Panc1 (cell line): Measurements from ENCODE around the gene ITGAX. TPM values are rescaled to one million over a fixed set of nuclear protein-coding genes. Genes with fewer than 3 reads are reported as not detected.

Experiments used
- ATAC-seq: fragments of 200-7000 bp; cut with Tn5 transposase; 2 replicates; pipeline ENCODE4 v1.9.1; 2020; ENCODE audit warnings: mild to moderate bottlenecking, moderate library complexity
- BruUV-seq: library from RNA; stranded (reverse); fragments of 400-500 nt; replicated peaks from 2 replicates; lab custom pipeline; 2021; lab: Mats Ljungman, UMichigan
- CTCF ChIA-PET: fragments of 300-600 bp; sonication (Branson Sonifier 250); formaldehyde crosslinking; loops from one replicate; lab custom pipeline; 2022; ENCODE audit warnings: antibody characterized with exemption; lab: Charles Lee
- POLR2A ChIA-PET: fragments of 300-600 bp; sonication (Branson Sonifier 250); formaldehyde crosslinking; loops from one replicate; lab custom pipeline; 2022; ENCODE audit warnings: antibody characterized with exemption; lab: Charles Lee
- DNase-seq: peaks from one replicate; pipeline ENCODE4 v3.0.0-alpha.2; 2010; ENCODE audit warnings: low read depth, low spot score
- H3K27ac ChIP-seq: 2 replicates; pipeline ENCODE4 v1.5.1; 2011; ENCODE audit warnings: mild to moderate bottlenecking, low read length, inconsistent platforms
- H3K27me3 ChIP-seq: fragments of 200-500 bp; sonication (Bioruptor generic); 2 replicates; pipeline ENCODE4 v1.6.0; 2014; ENCODE audit warnings: low read length, inconsistent platforms; ENCODE audit not compliant: control insufficient read depth, insufficient read depth
- H3K36me3 ChIP-seq: fragments of 200-500 bp; sonication (Bioruptor generic); 2 replicates; pipeline ENCODE4 v1.5.1; 2014; ENCODE audit warnings: inconsistent platforms, mild to moderate bottlenecking, low read length, moderate library complexity; ENCODE audit not compliant: control insufficient read depth, insufficient read depth
- H3K4me1 ChIP-seq: 2 replicates; pipeline ENCODE4 v1.5.1; 2011; ENCODE audit warnings: inconsistent platforms, mild to moderate bottlenecking, low read length, moderate library complexity; ENCODE audit not compliant: control insufficient read depth, insufficient read depth
- H3K4me3 ChIP-seq, 2 experiments: 2 replicates each; pipeline ENCODE4 v1.5.1; 2011 to 2012; ENCODE audit warnings: low read depth in 2 of 2, low read length in 2 of 2, mild to moderate bottlenecking in 2 of 2, inconsistent platforms in 1 of 2, moderate library complexity in 1 of 2
- H3K9me3 ChIP-seq: fragments of 200-500 bp; sonication (Bioruptor generic); 2 replicates; pipeline ENCODE4 v1.5.1; 2014; ENCODE audit warnings: low read depth, mild to moderate bottlenecking, inconsistent platforms, low read length, moderate library complexity; ENCODE audit not compliant: control insufficient read depth, insufficient read depth
- POLR2AphosphoS5 ChIP-seq: IDR thresholded peaks from 2 replicates; pipeline ENCODE4 v1.6.1; 2012; ENCODE audit warnings: mild to moderate bottlenecking, low read depth, low read length, moderate library complexity
- SIN3A ChIP-seq: IDR thresholded peaks from 2 replicates; pipeline ENCODE4 v1.6.1; 2012; ENCODE audit warnings: low read depth, mild to moderate bottlenecking, low read length, moderate library complexity, borderline replicate concordance; ENCODE audit not compliant: insufficient read depth
- TCF7L2 ChIP-seq: IDR thresholded peaks from 2 replicates; pipeline ENCODE4 v1.6.1; 2011; ENCODE audit warnings: mild to moderate bottlenecking, low read depth, low read length, inconsistent platforms
- in situ Hi-C: cut with HindIII; loops from 2 replicates; pipeline ENCODE4 v1.10.0; 2016; ENCODE audit warnings: low sequenced_read_pairs, low pct_unique_long_range_greater_than_20kb
- intact Hi-C: fragments of 100-400 bp; cut with micrococcal nuclease; formaldehyde crosslinking; loops from one replicate; pipeline ENCODE4 v1.10.0; 2022; ENCODE audit not compliant: unreplicated experiment
- total RNA-seq: library from RNA; stranded (reverse); gene quantifications from one replicate; pipeline ENCODE4 v1.2.1, GENCODE V29; 2021; ENCODE audit not compliant: unreplicated experiment
- TF ChIP-seq, protein P1 (sequence below), 2 experiments: IDR thresholded peaks; 2 replicates each; pipeline ENCODE4 v1.6.1; 2011 to 2012; ENCODE audit warnings: low read depth in 2 of 2, control low read depth in 1 of 2, low read length in 1 of 2, mild to moderate bottlenecking in 1 of 2, moderate library complexity in 1 of 2; ENCODE audit not compliant: insufficient read depth in 1 of 2
- TF ChIP-seq, protein P2 (sequence below): fragments of 450-650 bp; IDR thresholded peaks from 2 replicates; pipeline ENCODE4 v1.5.1; 2017; ENCODE audit warnings: mild to moderate bottlenecking

Gene ITGAX
- total RNA-seq, 1 experiment from 2014 or later: 0.49 TPM

DNA sequence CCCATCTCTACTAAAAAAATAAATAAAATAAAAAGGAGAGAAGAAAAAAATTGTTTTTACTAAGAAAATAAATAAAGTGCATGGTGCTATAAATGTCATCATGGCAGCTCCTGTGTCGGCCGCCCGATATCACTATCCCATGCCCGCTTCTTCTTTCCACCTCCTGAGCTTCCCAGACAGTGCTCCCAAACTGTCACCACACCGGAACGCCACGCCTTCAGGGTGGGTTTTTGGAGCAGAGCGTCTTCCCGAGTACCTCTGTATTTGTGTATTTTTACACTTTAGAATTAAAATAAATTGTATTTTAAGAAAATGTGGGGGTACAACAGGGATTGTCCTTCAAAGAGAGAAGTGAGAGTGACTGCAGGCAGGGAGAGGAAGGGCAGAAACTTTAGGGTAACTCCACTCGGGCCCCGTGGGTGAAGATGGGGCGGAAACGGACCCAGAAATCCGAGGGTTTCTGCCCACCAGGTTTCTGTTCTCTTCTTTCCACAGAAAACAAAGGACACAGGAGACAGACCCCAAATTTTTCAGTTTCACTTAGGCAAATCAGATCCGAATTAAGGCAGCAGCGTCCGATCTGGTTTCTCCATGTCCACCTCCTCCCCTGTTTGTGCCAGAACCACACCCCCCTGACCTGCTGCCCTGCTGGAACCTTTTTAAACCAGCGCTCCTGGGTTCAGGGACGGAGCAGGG is 3.6 kb upstream of the ITGAX start:
- POLR2A ChIA-PET: no interaction called here
- H3K4me3 ChIP-seq: no peak overlapping the region

DNA sequence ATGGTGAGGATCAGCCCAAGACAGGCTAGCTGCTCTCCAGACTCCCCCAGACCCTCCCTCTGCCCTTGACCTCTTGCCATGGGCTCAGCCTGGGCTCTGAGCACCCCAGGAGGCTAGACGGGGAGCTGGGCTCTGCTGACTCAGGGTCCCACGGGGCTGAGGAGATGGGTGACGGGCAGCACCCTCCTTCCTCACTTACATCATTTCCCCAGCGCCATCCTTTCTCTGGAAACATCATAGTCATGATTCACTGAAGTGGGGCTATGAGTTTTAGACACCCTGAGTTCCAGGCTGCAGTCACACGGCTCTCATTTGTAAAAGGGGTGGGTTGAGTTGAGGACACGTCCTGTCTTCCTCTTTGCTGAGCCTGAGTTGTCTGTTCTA is 3.0 kb upstream of the ITGAX start:
- in situ Hi-C loops: no loop called here
- CTCF ChIA-PET: no interaction called here
- intact Hi-C loops: no loop called here

More for the DNA sequence above, 3.6 kb upstream of the ITGAX start:
- CTCF ChIA-PET: no interaction called here
- Histone ChIP-seq H3K9me3 (no peaks in the 10 kb centered on the region), H3K36me3 (no peaks in the 10 kb centered on the region), H3K27ac (no peak overlapping the region), H3K27me3 (no peaks in the 10 kb centered on the region), H3K4me1 (no peaks in the 10 kb centered on the region)
- DNase-seq (no peak), ATAC-seq (no peak)
- BruUV-seq: no TSS peak
- TF ChIP-seq POLR2AphosphoS5 (no peak), TCF7L2 (no peak)
- TF ChIP-seq, protein P1, sequence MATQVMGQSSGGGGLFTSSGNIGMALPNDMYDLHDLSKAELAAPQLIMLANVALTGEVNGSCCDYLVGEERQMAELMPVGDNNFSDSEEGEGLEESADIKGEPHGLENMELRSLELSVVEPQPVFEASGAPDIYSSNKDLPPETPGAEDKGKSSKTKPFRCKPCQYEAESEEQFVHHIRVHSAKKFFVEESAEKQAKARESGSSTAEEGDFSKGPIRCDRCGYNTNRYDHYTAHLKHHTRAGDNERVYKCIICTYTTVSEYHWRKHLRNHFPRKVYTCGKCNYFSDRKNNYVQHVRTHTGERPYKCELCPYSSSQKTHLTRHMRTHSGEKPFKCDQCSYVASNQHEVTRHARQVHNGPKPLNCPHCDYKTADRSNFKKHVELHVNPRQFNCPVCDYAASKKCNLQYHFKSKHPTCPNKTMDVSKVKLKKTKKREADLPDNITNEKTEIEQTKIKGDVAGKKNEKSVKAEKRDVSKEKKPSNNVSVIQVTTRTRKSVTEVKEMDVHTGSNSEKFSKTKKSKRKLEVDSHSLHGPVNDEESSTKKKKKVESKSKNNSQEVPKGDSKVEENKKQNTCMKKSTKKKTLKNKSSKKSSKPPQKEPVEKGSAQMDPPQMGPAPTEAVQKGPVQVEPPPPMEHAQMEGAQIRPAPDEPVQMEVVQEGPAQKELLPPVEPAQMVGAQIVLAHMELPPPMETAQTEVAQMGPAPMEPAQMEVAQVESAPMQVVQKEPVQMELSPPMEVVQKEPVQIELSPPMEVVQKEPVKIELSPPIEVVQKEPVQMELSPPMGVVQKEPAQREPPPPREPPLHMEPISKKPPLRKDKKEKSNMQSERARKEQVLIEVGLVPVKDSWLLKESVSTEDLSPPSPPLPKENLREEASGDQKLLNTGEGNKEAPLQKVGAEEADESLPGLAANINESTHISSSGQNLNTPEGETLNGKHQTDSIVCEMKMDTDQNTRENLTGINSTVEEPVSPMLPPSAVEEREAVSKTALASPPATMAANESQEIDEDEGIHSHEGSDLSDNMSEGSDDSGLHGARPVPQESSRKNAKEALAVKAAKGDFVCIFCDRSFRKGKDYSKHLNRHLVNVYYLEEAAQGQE (IDR thresholded peaks at IDR 0.05; ENCODE audit: insufficient read depth in 1 of 2, low read depth in 2 of 2, low read length in 1 of 2): no peak
- TF ChIP-seq, protein P2, sequence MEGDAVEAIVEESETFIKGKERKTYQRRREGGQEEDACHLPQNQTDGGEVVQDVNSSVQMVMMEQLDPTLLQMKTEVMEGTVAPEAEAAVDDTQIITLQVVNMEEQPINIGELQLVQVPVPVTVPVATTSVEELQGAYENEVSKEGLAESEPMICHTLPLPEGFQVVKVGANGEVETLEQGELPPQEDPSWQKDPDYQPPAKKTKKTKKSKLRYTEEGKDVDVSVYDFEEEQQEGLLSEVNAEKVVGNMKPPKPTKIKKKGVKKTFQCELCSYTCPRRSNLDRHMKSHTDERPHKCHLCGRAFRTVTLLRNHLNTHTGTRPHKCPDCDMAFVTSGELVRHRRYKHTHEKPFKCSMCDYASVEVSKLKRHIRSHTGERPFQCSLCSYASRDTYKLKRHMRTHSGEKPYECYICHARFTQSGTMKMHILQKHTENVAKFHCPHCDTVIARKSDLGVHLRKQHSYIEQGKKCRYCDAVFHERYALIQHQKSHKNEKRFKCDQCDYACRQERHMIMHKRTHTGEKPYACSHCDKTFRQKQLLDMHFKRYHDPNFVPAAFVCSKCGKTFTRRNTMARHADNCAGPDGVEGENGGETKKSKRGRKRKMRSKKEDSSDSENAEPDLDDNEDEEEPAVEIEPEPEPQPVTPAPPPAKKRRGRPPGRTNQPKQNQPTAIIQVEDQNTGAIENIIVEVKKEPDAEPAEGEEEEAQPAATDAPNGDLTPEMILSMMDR: no peak
- intact Hi-C loops: no loop called here
- in situ Hi-C loops: no loop called here

More for the DNA sequence above, 3.0 kb upstream of the ITGAX start:
- H3K4me1 ChIP-seq: no peaks in the 10 kb centered on the region
- no peak overlapping the region for H3K27ac ChIP-seq
- ATAC-seq: no peak
- TF ChIP-seq, protein P2: no peak
- TF ChIP-seq POLR2AphosphoS5 (no peak), TCF7L2 (no peak), SIN3A (no peak)
- TF ChIP-seq, protein P1 (IDR thresholded peaks at IDR 0.05; ENCODE audit: insufficient read depth in 1 of 2, low read depth in 2 of 2, low read length in 1 of 2): no peak
- BruUV-seq: no TSS peak
- H3K27me3 ChIP-seq: no peaks in the 10 kb centered on the region
- POLR2A ChIA-PET: no interaction called here
- no peaks in the 10 kb centered on the region for H3K9me3 ChIP-seq
- H3K4me3 ChIP-seq: no peak overlapping the region
- DNase-seq: no peak
- no peaks in the 10 kb centered on the region for H3K36me3 ChIP-seq
